ENCODE data around the gene NME2. TPM values are rescaled to one million over a fixed set of nuclear protein-coding genes. Genes with fewer than 3 reads are reported as not detected.

Gene NME2
- total RNA-seq, 1 donor from 2014 or later = 468 TPM

DNA sequence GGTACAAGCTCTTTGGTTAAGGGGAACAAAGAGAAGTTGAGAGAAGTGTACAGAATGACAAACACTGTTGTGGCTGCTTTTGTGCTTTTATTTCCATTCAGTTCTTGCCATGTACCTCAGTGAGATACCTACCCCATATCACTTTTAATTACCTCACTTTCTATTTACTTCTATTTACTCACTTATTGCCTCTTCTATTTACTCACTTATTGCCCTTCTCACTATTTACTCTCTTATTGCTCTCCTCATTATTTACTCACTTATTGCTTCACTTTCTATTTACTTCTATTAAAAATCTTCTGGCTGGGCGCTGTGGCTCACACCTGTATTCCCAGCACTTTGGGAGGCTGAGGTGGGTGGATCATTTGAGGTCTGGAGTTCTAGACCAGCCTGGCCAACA, 51.7 kb downstream of the NME2 start:
- intact Hi-C loops (cut with DNase I) = no loop called here
- peaks cover 0 to 48% of the 10 kb centered on the region in 2 donors for H3K36me3 ChIP-seq
- TF ChIP-seq, protein P1, sequence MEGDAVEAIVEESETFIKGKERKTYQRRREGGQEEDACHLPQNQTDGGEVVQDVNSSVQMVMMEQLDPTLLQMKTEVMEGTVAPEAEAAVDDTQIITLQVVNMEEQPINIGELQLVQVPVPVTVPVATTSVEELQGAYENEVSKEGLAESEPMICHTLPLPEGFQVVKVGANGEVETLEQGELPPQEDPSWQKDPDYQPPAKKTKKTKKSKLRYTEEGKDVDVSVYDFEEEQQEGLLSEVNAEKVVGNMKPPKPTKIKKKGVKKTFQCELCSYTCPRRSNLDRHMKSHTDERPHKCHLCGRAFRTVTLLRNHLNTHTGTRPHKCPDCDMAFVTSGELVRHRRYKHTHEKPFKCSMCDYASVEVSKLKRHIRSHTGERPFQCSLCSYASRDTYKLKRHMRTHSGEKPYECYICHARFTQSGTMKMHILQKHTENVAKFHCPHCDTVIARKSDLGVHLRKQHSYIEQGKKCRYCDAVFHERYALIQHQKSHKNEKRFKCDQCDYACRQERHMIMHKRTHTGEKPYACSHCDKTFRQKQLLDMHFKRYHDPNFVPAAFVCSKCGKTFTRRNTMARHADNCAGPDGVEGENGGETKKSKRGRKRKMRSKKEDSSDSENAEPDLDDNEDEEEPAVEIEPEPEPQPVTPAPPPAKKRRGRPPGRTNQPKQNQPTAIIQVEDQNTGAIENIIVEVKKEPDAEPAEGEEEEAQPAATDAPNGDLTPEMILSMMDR (IDR thresholded peaks at IDR 0.05) = no peak
- no peak for TF ChIP-seq POLR2A (IDR thresholded peaks at IDR 0.05)
- H3K27me3 ChIP-seq = no peaks in the 10 kb centered on the region
- no peak for DNase-seq (ENCODE audit: extremely low spot score in 2 of 2)
- H3K4me1 ChIP-seq = no peaks in the 10 kb centered on the region
- no peak overlapping the region for H3K27ac ChIP-seq
- no peaks in the 10 kb centered on the region for H3K9me3 ChIP-seq
- H3K4me3 ChIP-seq = no peak overlapping the region

DNA sequence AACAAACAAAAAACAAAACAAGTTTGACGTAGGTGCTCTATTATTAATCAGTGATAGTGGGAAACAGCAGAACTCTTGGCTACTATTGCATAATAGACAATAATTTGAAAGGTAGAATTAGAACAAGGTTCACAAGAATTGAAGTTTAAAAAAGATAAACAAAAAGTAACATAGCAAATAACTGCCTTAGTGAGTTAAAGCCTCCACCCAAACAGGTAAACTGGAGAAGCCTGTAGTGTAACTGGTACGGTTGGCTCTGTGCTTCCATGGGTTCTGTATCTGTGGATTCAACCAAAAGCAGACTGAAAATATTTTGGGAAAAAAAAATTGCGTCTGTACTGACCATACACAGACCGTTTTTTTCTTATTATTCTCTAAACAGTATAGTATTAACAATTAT, 55.1 kb downstream of the NME2 start:
- peaks cover 0 to 39% of the 10 kb centered on the region in 2 donors for H3K36me3 ChIP-seq
- no peak for DNase-seq (ENCODE audit: extremely low spot score in 2 of 2)
- no peaks in the 10 kb centered on the region for H3K9me3 ChIP-seq
- peaks cover 19% of the 10 kb centered on the region for H3K4me1 ChIP-seq
- no peak overlapping the region for H3K4me3 ChIP-seq
- intact Hi-C loops (cut with DNase I) = no loop called here
- H3K27me3 ChIP-seq = no peaks in the 10 kb centered on the region
- TF ChIP-seq POLR2A (IDR thresholded peaks at IDR 0.05) = no peak
- TF ChIP-seq, protein P1 (IDR thresholded peaks at IDR 0.05) = no peak
- TF ChIP-seq POLR2AphosphoS5 (IDR thresholded peaks at IDR 0.05; ENCODE audit: insufficient read depth in 1 of 2, low read depth in 1 of 2) = no peak
- H3K27ac ChIP-seq = no peak overlapping the region

Other genes starting within 250 kb of the NME2 start
- gene SPAG9, start 45.5 kb upstream of the NME2 start, total RNA-seq = 92.6 TPM
- 50.8 TPM for gene NME1, start 12.9 kb upstream of the NME2 start, total RNA-seq
- gene MBTD1, start 93.6 kb downstream of the NME2 start, total RNA-seq = 20.1 TPM
- gene UTP18, start 94.1 kb downstream of the NME2 start, total RNA-seq = 25.3 TPM